ENCODE data around the gene EPN3. TPM values are rescaled to one million over a fixed set of nuclear protein-coding genes. Genes with fewer than 3 reads are reported as not detected.

The EPN3 gene
- total RNA-seq (2021) (0.09 TPM in 1 of 2 replicates, not detected in the other), Bru-seq, nascent RNA (percentile 12 among the genes with signal in this experiment), BruChase-seq, experiment 1, labeled RNA remaining after a 2-hour chase (percentile 7 among the genes with signal in this experiment), BruChase-seq, experiment 2, labeled RNA remaining after a 6-hour chase (percentile 11 among the genes with signal in this experiment)
- long read RNA-seq: 0 reads

GRCh38 chr17:50532452-50533024 is at the start of gene EPN3:
TSS of gene EPN3 (plus strand) at chr17:50532735. CDS start at chr17:50536557, 3,822 bp downstream.
- H3K4me3 ChIP-seq (ENCODE audit: low read depth, low read length, poor library complexity, severe bottlenecking): no peak within 1 kb of the TSS

GRCh38 chr17:50483266-50483665 is 49.3 kb upstream of the EPN3 start:
- intact Hi-C loops (cut with micrococcal nuclease; ENCODE audit: unreplicated experiment): loop anchor here (2.0 to 5.0 kb wide), 2 partner anchors 59 to 144 kb away; no protein-coding TSS in a partner anchor
- TF ChIP-seq CTCF (conservative IDR thresholded peaks at IDR 0.05; ENCODE audit: low read depth, low read length) (no peak), EZH2 (IDR thresholded peaks at IDR 0.05; ENCODE audit: borderline replicate concordance, low read depth, low read length, poor library complexity, severe bottlenecking) (no peak)
- peaks cover 8% of the 10 kb centered on the region for H3K4me1 ChIP-seq (ENCODE audit: insufficient read depth, low read length, poor library complexity, severe bottlenecking)

More at GRCh38 chr17:50532452-50533024, at the start of gene EPN3:
- Histone ChIP-seq H3K36me3 (ENCODE audit: insufficient read depth, low read length, poor library complexity, severe bottlenecking) (no peaks in the 10 kb centered on the region), H3K9me3 (ENCODE audit: low read depth, low read length, poor library complexity, severe bottlenecking) (no peaks in the 10 kb centered on the region), H3K4me1 (ENCODE audit: insufficient read depth, low read length, poor library complexity, severe bottlenecking) (peaks cover 8% of the 10 kb centered on the region), H3K27ac (ENCODE audit: low read depth, low read length, poor library complexity, severe bottlenecking) (no peak within 1 kb of the TSS), H3K27me3 (replicated peaks; ENCODE audit: insufficient read depth, low read depth, low read length, poor library complexity) (peaks cover 10% of the 10 kb centered on the region)
- no peak for DNase-seq (ENCODE audit: low spot score)
- no TSS peak for BruUV-seq (replicated peaks)
- intact Hi-C loops (cut with micrococcal nuclease; ENCODE audit: unreplicated experiment): no loop called here
- CTCF ChIA-PET: no interaction called here
- POLR2A ChIA-PET (ENCODE audit: low non-redundant PET): interaction anchor here (0.5 kb wide), 1 partner anchor 215 kb away, joined by 4 read pairs; no protein-coding TSS in a partner anchor
- no peak for TF ChIP-seq CTCF (conservative IDR thresholded peaks at IDR 0.05; ENCODE audit: low read depth, low read length)
- TF ChIP-seq EZH2 (IDR thresholded peaks at IDR 0.05; ENCODE audit: borderline replicate concordance, low read depth, low read length, poor library complexity, severe bottlenecking): no peak

GRCh38 chr17:50484386-50485155 is 48.0 kb upstream of the EPN3 start:
- intact Hi-C loops (cut with micrococcal nuclease; ENCODE audit: unreplicated experiment): loop anchor here (5.0 kb wide), 1 partner anchor 58 kb away; no protein-coding TSS in a partner anchor
- no peak overlapping the region for H3K4me3 ChIP-seq (ENCODE audit: low read depth, low read length, poor library complexity, severe bottlenecking)
- BruUV-seq (replicated peaks): no TSS peak
- DNase-seq (ENCODE audit: low spot score): no peak
- CTCF ChIA-PET: interaction anchor here (1.7 kb wide), 1 partner anchor 12 kb away, joined by 4 read pairs; no protein-coding TSS in a partner anchor
- H3K36me3 ChIP-seq (ENCODE audit: insufficient read depth, low read length, poor library complexity, severe bottlenecking): peaks cover 17% of the 10 kb centered on the region
- TF ChIP-seq EZH2 (IDR thresholded peaks at IDR 0.05; ENCODE audit: borderline replicate concordance, low read depth, low read length, poor library complexity, severe bottlenecking): no peak
- TF ChIP-seq CTCF (conservative IDR thresholded peaks at IDR 0.05; ENCODE audit: low read depth, low read length): no peak
- no peaks in the 10 kb centered on the region for H3K9me3 ChIP-seq (ENCODE audit: low read depth, low read length, poor library complexity, severe bottlenecking)
- H3K27me3 ChIP-seq (replicated peaks; ENCODE audit: insufficient read depth, low read depth, low read length, poor library complexity): no peaks in the 10 kb centered on the region
- H3K4me1 ChIP-seq (ENCODE audit: insufficient read depth, low read length, poor library complexity, severe bottlenecking): peaks cover 7% of the 10 kb centered on the region
- POLR2A ChIA-PET (ENCODE audit: low non-redundant PET): no interaction called here
- no peak overlapping the region for H3K27ac ChIP-seq (ENCODE audit: low read depth, low read length, poor library complexity, severe bottlenecking)

More at GRCh38 chr17:50483266-50483665, 49.3 kb upstream of the EPN3 start:
- CTCF ChIA-PET: interaction anchor here (0.5 to 1.7 kb wide), 2 partner anchors 11 to 311 kb away, joined by 4 to 8 read pairs; no protein-coding TSS in a partner anchor
- Histone ChIP-seq H3K4me3 (ENCODE audit: low read depth, low read length, poor library complexity, severe bottlenecking) (no peak overlapping the region), H3K36me3 (ENCODE audit: insufficient read depth, low read length, poor library complexity, severe bottlenecking) (peaks cover 17% of the 10 kb centered on the region), H3K27ac (ENCODE audit: low read depth, low read length, poor library complexity, severe bottlenecking) (no peak overlapping the region), H3K9me3 (ENCODE audit: low read depth, low read length, poor library complexity, severe bottlenecking) (no peaks in the 10 kb centered on the region), H3K27me3 (replicated peaks; ENCODE audit: insufficient read depth, low read depth, low read length, poor library complexity) (no peaks in the 10 kb centered on the region)
- POLR2A ChIA-PET (ENCODE audit: low non-redundant PET): no interaction called here
- BruUV-seq (replicated peaks): no TSS peak
- DNase-seq (ENCODE audit: low spot score): no peak

All from A673 (cell line).